Measurements from ENCODE around the gene BPTF.
"Not testable (repeated sequence)": the region's sequence is repeated elsewhere in the genome, so short reads cannot be mapped to it uniquely, and the experiment has no call there.

The BPTF gene

DNA sequence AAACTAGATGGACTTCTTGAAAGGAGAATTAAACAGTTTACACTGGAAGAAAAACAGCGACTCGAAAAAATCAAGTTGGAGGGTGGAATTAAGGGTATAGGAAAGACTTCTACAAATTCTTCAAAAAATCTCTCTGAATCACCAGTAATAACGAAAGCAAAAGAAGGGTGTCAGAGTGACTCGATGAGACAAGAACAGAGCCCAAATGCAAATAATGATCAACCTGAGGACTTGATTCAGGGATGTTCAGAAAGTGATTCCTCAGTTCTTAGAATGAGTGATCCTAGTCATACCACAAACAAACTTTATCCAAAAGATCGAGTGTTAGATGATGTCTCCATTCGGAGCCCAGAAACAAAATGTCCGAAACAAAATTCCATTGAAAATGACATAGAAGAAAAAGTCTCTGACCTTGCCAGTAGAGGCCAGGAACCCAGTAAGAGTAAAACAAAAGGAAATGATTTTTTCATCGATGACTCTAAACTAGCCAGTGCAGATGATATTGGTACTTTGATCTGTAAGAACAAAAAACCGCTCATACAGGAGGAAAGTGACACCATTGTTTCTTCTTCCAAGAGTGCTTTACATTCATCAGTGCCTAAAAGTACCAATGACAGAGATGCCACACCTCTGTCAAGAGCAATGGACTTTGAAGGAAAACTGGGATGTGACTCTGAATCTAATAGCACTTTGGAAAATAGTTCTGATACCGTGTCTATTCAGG is 85.9 kb downstream of the BPTF start:
- no peak overlapping the region for H3K27ac ChIP-seq
- TF ChIP-seq ZFX (IDR thresholded peaks at IDR 0.05; ENCODE audit: borderline replicate concordance): no peak
- TF ChIP-seq, protein P1, sequence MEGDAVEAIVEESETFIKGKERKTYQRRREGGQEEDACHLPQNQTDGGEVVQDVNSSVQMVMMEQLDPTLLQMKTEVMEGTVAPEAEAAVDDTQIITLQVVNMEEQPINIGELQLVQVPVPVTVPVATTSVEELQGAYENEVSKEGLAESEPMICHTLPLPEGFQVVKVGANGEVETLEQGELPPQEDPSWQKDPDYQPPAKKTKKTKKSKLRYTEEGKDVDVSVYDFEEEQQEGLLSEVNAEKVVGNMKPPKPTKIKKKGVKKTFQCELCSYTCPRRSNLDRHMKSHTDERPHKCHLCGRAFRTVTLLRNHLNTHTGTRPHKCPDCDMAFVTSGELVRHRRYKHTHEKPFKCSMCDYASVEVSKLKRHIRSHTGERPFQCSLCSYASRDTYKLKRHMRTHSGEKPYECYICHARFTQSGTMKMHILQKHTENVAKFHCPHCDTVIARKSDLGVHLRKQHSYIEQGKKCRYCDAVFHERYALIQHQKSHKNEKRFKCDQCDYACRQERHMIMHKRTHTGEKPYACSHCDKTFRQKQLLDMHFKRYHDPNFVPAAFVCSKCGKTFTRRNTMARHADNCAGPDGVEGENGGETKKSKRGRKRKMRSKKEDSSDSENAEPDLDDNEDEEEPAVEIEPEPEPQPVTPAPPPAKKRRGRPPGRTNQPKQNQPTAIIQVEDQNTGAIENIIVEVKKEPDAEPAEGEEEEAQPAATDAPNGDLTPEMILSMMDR (IDR thresholded peaks at IDR 0.05): no peak

DNA sequence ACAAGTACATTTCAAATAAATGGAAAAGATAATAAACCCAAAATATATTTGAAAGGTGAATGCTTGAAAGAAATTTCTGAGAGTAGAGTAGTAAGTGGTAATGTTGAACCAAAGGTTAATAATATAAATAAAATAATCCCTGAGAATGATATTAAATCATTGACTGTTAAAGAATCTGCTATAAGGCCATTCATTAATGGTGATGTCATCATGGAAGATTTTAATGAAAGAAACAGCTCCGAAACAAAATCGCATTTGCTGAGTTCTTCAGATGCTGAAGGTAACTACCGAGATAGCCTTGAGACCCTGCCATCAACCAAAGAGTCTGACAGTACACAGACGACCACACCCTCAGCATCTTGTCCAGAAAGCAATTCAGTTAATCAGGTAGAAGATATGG is 86.8 kb downstream of the BPTF start:
- H3K27ac ChIP-seq: no peak overlapping the region
- no peak for TF ChIP-seq ZFX (IDR thresholded peaks at IDR 0.05; ENCODE audit: borderline replicate concordance)
- TF ChIP-seq, protein P1 (IDR thresholded peaks at IDR 0.05): no peak

DNA sequence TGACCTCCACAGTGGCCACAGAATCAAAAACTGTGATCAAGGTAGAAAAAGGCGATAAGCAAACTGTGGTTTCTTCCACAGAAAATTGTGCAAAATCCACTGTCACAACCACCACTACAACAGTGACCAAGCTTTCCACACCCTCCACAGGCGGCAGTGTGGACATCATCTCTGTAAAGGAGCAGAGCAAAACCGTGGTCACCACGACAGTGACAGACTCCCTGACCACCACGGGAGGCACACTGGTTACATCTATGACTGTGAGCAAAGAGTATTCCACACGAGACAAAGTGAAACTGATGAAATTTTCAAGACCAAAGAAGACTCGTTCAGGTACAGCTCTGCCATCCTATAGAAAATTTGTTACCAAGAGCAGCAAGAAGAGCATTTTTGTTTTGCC is 87.4 kb downstream of the BPTF start:
- no peak overlapping the region for H3K27ac ChIP-seq
- TF ChIP-seq, protein P1 (IDR thresholded peaks at IDR 0.05): no peak
- no peak for TF ChIP-seq ZFX (IDR thresholded peaks at IDR 0.05; ENCODE audit: borderline replicate concordance)

DNA sequence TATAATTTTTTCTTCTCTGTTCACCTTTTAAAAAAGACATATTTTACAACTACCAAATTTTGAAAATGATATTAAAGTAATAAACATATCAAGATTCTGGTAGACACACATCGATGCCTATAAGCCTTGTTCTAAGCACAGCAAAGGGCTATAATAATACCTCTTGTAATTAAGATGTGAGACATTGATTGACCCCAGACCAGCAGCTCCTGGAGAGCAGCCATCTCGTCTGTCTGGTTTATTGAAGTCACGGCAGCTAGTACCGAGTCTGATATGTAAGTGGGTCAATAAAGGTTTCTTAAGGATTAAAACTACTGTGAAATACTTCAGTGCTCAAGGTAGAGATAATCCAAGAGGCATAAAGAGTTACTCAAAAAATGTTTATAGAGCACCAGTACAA is 94.9 kb downstream of the BPTF start:
- H3K27ac ChIP-seq: no peak overlapping the region
- no peak for TF ChIP-seq ZFX (IDR thresholded peaks at IDR 0.05; ENCODE audit: borderline replicate concordance)
- TF ChIP-seq, protein P1 (IDR thresholded peaks at IDR 0.05): no peak

DNA sequence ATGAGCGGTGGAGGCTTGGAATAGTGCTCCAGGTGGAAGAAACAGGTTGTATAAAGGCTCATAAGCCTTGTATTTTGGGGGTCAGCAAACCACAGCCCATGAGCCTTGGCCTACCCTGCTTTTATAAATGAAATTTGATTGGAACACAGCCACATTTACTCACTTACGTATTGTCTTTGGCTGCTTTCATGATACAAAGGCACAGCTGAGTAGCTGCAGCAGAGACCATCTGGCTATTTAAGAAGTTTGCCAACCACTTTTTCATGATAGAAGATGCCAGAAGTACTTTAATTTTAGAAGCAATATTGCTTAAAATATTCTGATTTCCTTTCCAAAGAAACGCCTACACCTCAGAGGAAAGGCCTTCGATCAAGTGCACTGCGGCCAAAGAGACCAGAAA is 97.2 kb downstream of the BPTF start:
- H3K27ac ChIP-seq: no peak overlapping the region
- TF ChIP-seq, protein P1 (IDR thresholded peaks at IDR 0.05): no peak
- no peak for TF ChIP-seq ZFX (IDR thresholded peaks at IDR 0.05; ENCODE audit: borderline replicate concordance)

DNA sequence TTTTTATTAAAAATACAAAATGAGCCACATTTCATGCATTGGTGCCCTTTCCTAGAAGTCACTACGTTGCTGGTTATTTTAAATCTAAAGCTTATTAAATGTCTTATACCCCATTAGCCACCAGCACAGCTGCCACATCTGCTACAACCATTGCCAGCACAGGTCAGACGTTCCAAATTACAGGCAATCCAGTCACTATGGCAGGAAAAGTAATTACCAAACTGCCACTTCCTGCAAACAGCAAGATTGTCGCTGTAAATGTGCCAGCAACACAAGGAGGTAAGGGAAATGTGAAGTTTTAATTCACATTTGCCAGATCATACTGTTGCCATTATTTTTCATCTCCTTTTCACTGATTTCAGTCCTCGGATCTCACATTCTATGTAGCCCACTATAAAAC is 103.5 kb downstream of the BPTF start:
- not testable (repeated sequence) for H3K27ac ChIP-seq

DNA sequence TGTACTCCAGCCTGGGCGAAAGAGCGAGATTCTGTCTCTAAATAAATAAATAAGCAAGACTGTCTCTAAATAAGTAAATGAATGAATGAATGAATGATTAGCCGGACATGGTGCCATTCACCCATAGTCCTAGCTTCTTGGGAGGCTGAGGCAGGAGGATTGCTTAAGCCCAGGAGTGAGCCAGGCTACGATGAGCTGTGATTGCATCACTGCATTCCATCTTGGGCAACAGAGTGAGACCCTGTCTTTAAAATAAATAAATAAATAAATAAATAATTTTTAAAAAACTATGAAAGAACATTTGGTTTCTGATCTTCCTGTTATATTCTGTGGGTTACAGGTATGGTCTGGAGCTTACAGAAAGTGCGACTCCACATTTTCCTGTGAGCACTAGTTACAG is 105.9 kb downstream of the BPTF start:
- TF ChIP-seq, protein P1 (IDR thresholded peaks at IDR 0.05): no peak
- no peak for TF ChIP-seq ZFX (IDR thresholded peaks at IDR 0.05; ENCODE audit: borderline replicate concordance)
- H3K27ac ChIP-seq: no peak overlapping the region

DNA sequence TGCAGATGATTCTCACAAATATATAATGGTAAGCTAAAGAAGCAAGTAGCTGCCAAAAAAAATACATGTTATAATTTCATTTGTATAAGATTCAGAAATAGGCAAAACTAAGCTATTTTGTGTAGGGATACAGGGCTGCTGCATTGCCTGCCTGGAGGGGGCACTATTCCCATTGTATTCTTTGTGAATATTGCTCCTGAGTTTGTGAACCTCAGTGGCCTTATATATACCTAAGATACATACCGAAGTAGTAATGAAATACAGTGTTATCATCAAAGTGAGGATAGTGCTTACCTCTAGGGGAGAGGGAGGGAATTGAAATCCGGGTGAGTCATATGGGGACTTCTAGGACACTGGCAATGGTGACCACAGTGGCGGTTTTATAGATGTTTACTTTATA is 117.5 kb downstream of the BPTF start:
- TF ChIP-seq, protein P1 (IDR thresholded peaks at IDR 0.05): peak; percentile 78
- no peak for TF ChIP-seq ZFX (IDR thresholded peaks at IDR 0.05; ENCODE audit: borderline replicate concordance)
- no peak overlapping the region for H3K27ac ChIP-seq

All from 22Rv1 (cell line).